NCI-H748 treated with DMSO at 0.1 percent for 48 hours (cell line): Measurements from ENCODE around the gene RPUSD1.
"Not testable (repeated sequence)": the region's sequence is repeated elsewhere in the genome, so short reads cannot be mapped to it uniquely, and the experiment has no call there.

Experiments used
- DNase-seq: peaks from one replicate; lab custom pipeline; 2025; lab: John Stamatoyannopoulos, UW

Gene RPUSD1, protein sequence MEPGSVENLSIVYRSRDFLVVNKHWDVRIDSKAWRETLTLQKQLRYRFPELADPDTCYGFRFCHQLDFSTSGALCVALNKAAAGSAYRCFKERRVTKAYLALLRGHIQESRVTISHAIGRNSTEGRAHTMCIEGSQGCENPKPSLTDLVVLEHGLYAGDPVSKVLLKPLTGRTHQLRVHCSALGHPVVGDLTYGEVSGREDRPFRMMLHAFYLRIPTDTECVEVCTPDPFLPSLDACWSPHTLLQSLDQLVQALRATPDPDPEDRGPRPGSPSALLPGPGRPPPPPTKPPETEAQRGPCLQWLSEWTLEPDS

DNA sequence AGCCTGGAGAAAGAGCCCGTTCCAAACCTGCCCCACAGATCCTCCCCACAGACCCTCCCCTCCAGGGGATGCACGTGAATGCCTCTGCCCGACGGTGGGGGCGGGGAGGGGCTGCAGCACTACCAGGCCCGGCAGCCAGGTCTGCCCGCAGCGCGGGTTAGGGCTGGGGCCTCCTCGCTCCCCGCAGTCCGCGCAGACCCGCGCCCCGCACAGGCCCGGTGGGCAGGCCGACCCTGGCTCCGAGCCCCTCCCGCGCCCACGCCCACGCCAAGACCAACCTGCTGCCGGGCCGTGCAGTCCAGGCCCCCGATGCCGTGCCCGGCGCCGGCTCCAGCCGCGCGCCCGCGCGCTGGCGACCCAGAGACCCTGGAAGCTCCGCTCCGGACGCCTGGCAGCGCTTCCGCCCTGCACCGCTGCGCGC is at the start of gene RPUSD1:
Gene RPUSD1 (minus strand): TSS at position 404 of the 421 bp plus-strand sequence. CDS start 644 bp downstream, outside the sequence.
- DNase-seq = no peak

- DNase-seq = not testable (repeated sequence)
These were observed 48.6 kb upstream of the RPUSD1 start for GRCh38 chr16:836822-837221.

- DNase-seq = no peak
These were observed 48.0 kb upstream of the RPUSD1 start for GRCh38 chr16:836221-836620.

DNA sequence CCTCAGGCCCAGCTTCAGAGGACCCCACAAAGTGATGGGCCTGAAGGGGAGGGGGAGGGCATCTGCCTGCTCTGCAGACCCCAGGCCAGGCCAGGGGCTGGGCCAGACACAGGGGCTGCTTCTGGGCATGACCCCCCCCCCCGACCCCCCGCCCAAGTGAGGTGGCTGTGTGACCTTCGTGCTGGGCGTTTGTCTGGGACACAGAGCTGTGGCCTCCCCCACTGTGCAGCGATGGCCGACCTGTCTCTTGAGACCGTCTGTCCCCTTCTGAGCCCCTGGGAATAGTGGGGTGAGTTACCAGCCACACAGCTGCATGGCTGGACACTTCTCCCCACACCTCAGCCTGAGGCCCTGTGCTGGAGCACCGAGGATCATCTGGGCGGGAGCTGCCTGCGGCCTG is 47.2 kb upstream of the RPUSD1 start:
- no peak for DNase-seq

DNA sequence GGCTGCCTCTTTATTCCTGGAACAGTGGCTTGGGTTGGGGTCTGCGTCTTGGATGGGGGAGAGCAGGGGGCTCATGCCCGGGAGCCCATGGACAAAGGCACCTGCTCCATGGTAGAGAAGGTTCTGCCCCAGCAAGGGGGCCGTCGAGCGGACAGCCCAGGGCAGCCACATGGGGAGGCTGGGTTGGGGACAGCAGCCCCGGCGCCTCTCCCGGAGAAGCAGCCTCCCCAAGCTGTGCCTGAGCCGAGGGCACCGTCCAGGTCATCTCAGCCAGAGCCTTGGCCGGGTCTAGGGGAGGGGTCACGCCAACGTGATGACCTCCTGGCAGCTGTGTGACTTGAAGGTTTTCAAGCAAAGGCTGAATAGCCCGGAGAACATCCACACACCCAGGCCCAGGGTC is 45.2 kb upstream of the RPUSD1 start:
- no peak for DNase-seq

- no peak for DNase-seq
These were observed 44.6 kb upstream of the RPUSD1 start for GRCh38 chr16:832652-833336.

DNA sequence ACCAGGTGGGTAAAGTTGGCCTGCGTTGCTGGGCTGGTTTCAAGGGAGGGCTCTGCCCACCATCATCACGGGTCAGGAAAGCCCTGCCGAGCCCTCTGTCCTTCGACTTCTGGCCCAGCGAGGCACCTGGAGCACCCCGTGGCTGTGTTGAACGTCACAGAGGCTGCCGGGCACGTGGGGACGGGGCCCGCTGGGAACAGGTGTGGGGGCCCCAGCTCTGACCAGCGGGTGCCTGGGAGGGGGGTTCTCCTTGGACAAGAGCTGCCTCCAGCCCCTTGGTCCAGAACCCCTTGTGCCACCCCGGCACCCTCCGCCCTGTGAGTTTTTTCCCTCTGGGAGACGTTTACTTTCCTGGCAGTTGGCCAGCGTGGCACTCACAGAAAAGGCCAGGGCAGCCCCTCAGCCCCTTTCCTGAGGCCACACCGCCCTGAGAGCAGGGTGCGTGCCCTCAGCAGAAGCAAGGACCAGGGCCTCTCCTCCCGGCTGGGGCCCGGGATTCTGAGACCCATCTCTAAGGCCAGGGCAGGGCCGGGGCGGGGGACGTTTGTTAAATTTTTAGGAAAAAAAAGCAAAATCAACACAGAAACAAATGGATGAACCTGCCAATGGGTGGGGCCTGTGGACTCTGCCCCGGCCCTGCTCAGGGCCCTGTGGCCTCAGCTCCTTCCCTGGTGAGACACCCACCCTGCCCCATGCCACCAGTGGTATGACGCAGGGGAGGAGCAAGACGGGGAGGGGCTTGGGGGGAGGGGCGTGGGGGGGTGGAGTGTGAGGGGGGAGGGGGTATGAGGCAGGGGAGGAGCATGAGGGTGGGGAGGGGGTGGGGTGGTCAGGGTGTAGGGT is 43.6 kb upstream of the RPUSD1 start:
- DNase-seq = no peak

GRCh38 chr16:830871-831570 is 42.8 kb upstream of the RPUSD1 start:
- no peak for DNase-seq

GRCh38 chr16:830107-830870 is 42.1 kb upstream of the RPUSD1 start:
- DNase-seq = no peak

DNA sequence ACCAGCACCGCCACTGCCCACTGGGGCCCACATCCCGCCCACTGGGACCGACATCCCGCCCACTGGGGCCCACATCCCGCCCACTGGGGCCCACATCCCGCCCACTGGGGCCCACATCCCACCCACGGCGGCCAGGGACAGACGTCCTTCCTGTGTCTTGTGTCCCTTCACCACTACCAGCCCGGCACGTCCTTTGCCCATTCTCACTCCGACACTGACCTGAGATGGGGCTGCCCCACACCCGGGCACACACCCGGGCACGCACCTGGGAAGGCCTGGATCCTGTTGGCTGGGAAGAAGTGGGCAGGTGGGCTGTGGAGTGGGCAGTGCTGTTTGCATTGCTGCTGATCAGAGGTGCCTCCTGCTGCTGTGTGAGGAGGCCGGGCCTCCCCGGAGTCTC is 40.7 kb upstream of the RPUSD1 start:
- DNase-seq = no peak

DNA sequence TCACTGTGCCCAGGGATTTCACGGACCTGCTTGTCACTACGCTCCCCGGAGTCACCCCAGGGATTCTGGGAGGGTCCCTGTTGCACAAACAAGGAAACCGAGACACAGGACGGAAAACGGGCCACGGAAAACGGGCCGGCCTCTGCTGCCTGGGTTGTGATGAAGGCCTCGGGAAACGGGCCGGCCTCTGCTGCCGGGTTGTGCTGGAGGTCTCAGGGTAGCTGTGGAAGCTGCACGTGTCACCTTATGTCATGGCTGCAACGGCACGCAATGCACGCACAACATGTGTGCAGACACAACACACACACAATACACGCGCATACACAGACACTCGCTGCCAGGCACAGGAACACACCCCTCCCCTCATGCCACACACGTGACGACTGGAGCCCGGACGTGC is 39.3 kb upstream of the RPUSD1 start:
- no peak for DNase-seq

GRCh38 chr16:825341-826061 is 37.3 kb upstream of the RPUSD1 start:
- DNase-seq = no peak

GRCh38 chr16:824601-825000 is 36.4 kb upstream of the RPUSD1 start:
- DNase-seq = no peak

- DNase-seq = no peak
These were observed 36.0 kb upstream of the RPUSD1 start for GRCh38 chr16:824194-824593.

GRCh38 chr16:822909-823297 is 34.7 kb upstream of the RPUSD1 start:
- no peak for DNase-seq

DNA sequence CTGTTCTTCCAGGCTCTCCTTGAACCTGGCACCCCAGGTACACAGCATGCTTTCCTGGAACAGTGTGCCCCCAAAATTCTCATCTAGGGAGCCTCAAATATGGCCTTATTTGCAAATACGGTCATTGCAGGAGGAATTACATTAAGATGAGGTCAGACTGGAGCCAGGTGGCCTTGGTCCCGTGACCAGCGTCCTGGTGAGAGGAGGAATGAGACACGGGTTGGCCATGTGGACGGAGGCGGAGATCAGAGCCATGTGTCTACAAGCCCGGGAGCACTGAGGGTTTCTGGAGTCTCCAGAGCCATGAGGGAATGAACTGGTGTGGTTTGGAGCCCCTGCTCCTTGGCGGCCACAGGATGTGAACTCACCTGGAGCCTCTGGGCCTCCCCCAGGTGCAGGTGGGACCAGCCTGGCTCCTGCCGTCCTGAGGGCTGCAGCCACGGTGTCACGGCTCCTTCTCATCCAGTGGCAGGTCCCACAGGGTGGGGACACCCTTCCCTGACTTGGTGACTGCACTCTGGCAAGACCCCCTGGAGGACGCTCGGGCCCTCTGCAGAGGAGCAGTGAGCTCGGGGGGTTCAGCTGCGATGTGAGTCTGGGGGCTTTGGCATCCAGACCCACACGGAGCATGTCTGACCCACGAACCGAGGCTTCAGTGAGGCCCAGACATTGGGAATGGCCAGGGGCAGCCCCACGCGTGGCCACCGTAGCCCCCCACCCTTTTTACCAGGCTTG is 34.2 kb upstream of the RPUSD1 start:
- no peak for DNase-seq

- DNase-seq = no peak
These were observed 33.6 kb upstream of the RPUSD1 start for GRCh38 chr16:821751-822150.

DNA sequence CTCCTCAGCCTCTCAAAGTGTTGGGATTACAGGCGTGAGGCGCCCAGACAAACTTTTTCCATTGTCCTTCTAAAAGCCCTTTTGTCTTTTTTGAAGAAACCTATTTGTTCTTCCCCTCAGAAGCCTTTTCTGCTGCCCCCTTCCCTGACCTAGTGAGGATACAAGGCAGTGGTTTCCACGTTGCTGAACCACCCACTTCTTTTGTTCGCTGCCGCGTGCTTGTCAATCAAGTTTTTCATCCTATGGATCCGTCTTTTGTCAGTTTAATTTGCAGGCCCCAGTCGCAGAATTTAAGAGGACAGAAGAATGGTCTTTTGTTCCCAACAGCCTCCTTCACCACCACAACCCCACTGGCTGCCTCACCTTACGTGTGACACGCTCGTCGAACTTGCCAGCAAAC is 32.6 kb upstream of the RPUSD1 start:
- no peak for DNase-seq

GRCh38 chr16:820044-820408 is 31.8 kb upstream of the RPUSD1 start:
- DNase-seq = not testable (repeated sequence)
